ENCODE data around the gene KRTAP13-1. TPM values are rescaled to one million over a fixed set of nuclear protein-coding genes. Genes with fewer than 3 reads are reported as not detected.

The KRTAP13-1 gene
- total RNA-seq, 4 donors from 2014 or later, result 0.89 to 3.3 TPM; not detected in 2

DNA sequence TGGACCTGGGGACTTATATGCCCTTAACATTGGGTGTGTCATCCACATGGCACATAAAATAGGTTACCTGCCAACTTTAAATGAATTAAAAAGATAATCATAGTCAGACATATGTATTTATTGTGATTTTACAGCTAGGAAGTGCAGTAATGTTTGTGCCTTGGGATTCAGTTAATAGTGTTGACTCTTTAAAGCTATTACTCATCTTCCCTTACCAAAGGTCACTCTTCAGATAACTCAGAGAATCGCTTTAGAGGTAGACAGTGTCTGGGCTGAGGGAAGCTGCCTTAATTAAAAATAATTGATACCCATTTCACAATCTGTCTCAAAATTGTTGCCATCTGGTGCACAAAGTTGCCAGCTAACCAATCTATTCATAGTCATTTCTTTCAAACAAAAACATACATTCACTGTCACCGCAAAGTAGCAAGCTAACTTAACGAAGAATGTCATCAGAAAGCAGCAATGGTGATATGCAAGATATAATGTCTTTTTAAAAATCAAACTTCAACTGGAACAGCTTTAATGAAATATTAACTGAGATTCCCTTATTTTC, 41.3 kb downstream of the KRTAP13-1 start:
- WGBS, 2 donors, result 74 to 81% methylated on average over 3 of the region's 3 CpGs
- intact Hi-C loops (cut with DNase I; ENCODE audit: low total_unique reads), result no loop called here
- no peak for DNase-seq (ENCODE audit: low spot score in 2 of 2)
- no peak for TF ChIP-seq POLR2A (IDR thresholded peaks at IDR 0.05)
- TF ChIP-seq, protein P1, sequence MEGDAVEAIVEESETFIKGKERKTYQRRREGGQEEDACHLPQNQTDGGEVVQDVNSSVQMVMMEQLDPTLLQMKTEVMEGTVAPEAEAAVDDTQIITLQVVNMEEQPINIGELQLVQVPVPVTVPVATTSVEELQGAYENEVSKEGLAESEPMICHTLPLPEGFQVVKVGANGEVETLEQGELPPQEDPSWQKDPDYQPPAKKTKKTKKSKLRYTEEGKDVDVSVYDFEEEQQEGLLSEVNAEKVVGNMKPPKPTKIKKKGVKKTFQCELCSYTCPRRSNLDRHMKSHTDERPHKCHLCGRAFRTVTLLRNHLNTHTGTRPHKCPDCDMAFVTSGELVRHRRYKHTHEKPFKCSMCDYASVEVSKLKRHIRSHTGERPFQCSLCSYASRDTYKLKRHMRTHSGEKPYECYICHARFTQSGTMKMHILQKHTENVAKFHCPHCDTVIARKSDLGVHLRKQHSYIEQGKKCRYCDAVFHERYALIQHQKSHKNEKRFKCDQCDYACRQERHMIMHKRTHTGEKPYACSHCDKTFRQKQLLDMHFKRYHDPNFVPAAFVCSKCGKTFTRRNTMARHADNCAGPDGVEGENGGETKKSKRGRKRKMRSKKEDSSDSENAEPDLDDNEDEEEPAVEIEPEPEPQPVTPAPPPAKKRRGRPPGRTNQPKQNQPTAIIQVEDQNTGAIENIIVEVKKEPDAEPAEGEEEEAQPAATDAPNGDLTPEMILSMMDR (IDR thresholded peaks at IDR 0.05), result no peak
- no peak overlapping the region for H3K4me3 ChIP-seq (ENCODE audit: low read depth, poor library complexity, severe bottlenecking)

- DNase-seq (ENCODE audit: low spot score in 2 of 2), result no peak
- 93% methylated on average over 5 of the region's 5 CpGs for WGBS, 2 donors
- H3K4me3 ChIP-seq (ENCODE audit: low read depth, poor library complexity, severe bottlenecking), result no peak within 1 kb of the TSS
- TF ChIP-seq, protein P1 (IDR thresholded peaks at IDR 0.05), result no peak
- TF ChIP-seq POLR2A (IDR thresholded peaks at IDR 0.05), result no peak
- intact Hi-C loops (cut with DNase I; ENCODE audit: low total_unique reads), result no loop called here
These were observed 44.1 kb downstream of the KRTAP13-1 start, which contains the start of gene KRTAP15-1 for GRCh38 chr21:30439975-30440374. KRTAP15-1 (plus strand) TSS chr21:30440275; CDS start chr21:30440328, 53 bp downstream.

DNA sequence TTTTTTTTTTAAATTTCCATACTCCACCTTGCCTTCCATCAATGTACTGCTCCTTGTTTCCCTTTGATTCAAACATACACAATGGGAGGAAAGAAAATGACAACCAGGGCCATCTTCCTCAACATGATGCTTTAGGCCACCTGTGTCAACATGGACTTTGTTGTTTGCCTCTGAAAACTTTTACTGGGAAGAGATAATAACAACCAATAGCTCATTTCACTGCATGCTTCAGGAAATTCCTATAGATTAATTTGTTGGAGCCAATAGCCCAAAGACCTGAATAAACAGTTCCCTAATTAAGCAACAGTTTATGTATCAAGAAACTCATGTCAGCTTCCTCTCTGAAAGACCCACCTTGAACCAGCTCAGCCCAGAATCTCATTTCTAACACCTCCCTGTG, 47.4 kb downstream of the KRTAP13-1 start:
- intact Hi-C loops (cut with DNase I; ENCODE audit: low total_unique reads), result no loop called here
- DNase-seq (ENCODE audit: low spot score in 2 of 2), result no peak
- TF ChIP-seq, protein P1 (IDR thresholded peaks at IDR 0.05), result no peak
- TF ChIP-seq POLR2A (IDR thresholded peaks at IDR 0.05), result no peak
- H3K4me3 ChIP-seq (ENCODE audit: low read depth, poor library complexity, severe bottlenecking), result no peak overlapping the region

DNA sequence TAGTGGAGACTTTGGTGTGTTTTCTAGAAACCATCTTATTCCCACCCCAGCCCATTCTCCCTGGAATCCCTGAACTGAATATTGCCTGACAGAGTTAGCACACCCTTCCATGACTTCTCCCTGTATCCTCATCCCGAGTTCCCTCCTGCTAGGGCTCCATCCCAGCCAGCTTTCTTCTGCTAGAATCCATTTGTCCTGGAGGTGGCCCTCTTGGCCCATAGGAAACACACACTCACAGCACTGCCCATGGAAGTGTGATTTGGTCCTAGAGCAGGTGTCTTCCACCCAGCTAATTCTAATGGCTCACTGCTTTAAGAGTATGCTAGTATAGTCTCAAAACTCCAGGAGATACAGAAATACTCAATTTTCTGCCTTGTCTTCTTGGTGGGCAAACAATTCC, 48.4 kb downstream of the KRTAP13-1 start:
- no peak for DNase-seq (ENCODE audit: low spot score in 2 of 2)
- 58 to 71% methylated on average over 1 of the region's 1 CpG for WGBS, 2 donors
- intact Hi-C loops (cut with DNase I; ENCODE audit: low total_unique reads), result no loop called here
- TF ChIP-seq POLR2A (IDR thresholded peaks at IDR 0.05), result no peak
- TF ChIP-seq, protein P1 (IDR thresholded peaks at IDR 0.05), result no peak
- H3K4me3 ChIP-seq (ENCODE audit: low read depth, poor library complexity, severe bottlenecking), result no peak overlapping the region

Small RNA genes within 50 kb of the gene (microRNA-seq; reads per million reads assigned to microRNA genes)
- 0 reads per million in 2 donors for gene MIR4327 (ENCODE audit: borderline number of aligned reads in 1 of 2, borderline replicate concordance in 2 of 2)

Other genes with a start within 250 kb of the KRTAP13-1 start
- gene CLDN17, start 229.2 kb upstream of the KRTAP13-1 start, total RNA-seq, result under 1 TPM in 1 of 4 donors, not detected in 3; 0.19 TPM
- gene CLDN8, start 179.9 kb upstream of the KRTAP13-1 start, total RNA-seq, result 10 to 100 TPM; 15.2 to 32.3 (median 18.9) TPM
- gene KRTAP24-1, start 113.1 kb upstream of the KRTAP13-1 start, total RNA-seq, result 10 to 100 TPM in 1 of 4 donors, under 1 TPM in 1, not detected in 2; 0.17 to 10.0 TPM
- gene KRTAP25-1, start 106.5 kb upstream of the KRTAP13-1 start, total RNA-seq, result not detected
- gene KRTAP26-1, start 75.7 kb upstream of the KRTAP13-1 start, total RNA-seq, result 1 to 10 TPM in 1 of 4 donors, not detected in 3; 7.8 TPM
- not detected for gene KRTAP27-1, start 58.3 kb upstream of the KRTAP13-1 start, total RNA-seq
- gene KRTAP23-1, start 47.4 kb upstream of the KRTAP13-1 start, total RNA-seq, result not detected
- 1 to 10 TPM in 1 of 4 donors, not detected in 3; 3.2 TPM for gene KRTAP13-2, start 23.8 kb upstream of the KRTAP13-1 start, total RNA-seq
- not detected for gene KRTAP13-3, start 29.9 kb downstream of the KRTAP13-1 start, total RNA-seq
- gene KRTAP13-4, start 34.2 kb downstream of the KRTAP13-1 start, total RNA-seq, result not detected
- gene KRTAP15-1, start 44.2 kb downstream of the KRTAP13-1 start, total RNA-seq, result not detected
- gene KRTAP19-1, start 84.3 kb downstream of the KRTAP13-1 start, total RNA-seq, result 10 to 100 TPM in 1 of 4 donors, under 1 TPM in 1, not detected in 2; 0.59 to 18.3 TPM
- 1 to 10 TPM in 1 of 4 donors, not detected in 3; 1.8 TPM for gene KRTAP19-2, start 91.4 kb downstream of the KRTAP13-1 start, total RNA-seq
- 10 to 100 TPM in 1 of 4 donors, under 1 TPM in 1, not detected in 2; 0.97 to 17.1 TPM for gene KRTAP19-3, start 96.0 kb downstream of the KRTAP13-1 start, total RNA-seq
- not detected for gene KRTAP19-4, start 101.1 kb downstream of the KRTAP13-1 start, total RNA-seq
- 10 to 100 TPM in 2 of 4 donors, not detected in 2; 12.7 to 57.9 TPM for gene KRTAP19-5, start 106.1 kb downstream of the KRTAP13-1 start, total RNA-seq
- gene KRTAP19-6, start 145.8 kb downstream of the KRTAP13-1 start, total RNA-seq, result not detected
- 1 to 10 TPM in 1 of 4 donors, not detected in 3; 1.5 TPM for gene KRTAP19-7, start 165.3 kb downstream of the KRTAP13-1 start, total RNA-seq
- not detected for gene KRTAP22-2, start 194.4 kb downstream of the KRTAP13-1 start, total RNA-seq
- gene KRTAP6-3, start 196.4 kb downstream of the KRTAP13-1 start, total RNA-seq, result not detected
- not detected for gene KRTAP6-2, start 202.9 kb downstream of the KRTAP13-1 start, total RNA-seq
- not detected for gene KRTAP22-1, start 205.1 kb downstream of the KRTAP13-1 start, total RNA-seq
- gene KRTAP6-1, start 217.9 kb downstream of the KRTAP13-1 start, total RNA-seq, result 10 to 100 TPM in 1 of 4 donors, not detected in 3; 14.9 TPM
- gene KRTAP20-1, start 220.4 kb downstream of the KRTAP13-1 start, total RNA-seq, result not detected
- not detected for gene KRTAP20-4, start 224.6 kb downstream of the KRTAP13-1 start, total RNA-seq
- 10 to 100 TPM in 1 of 4 donors, 1 to 10 TPM in 1, not detected in 2; 3.2 to 12.9 TPM for gene KRTAP20-2, start 239.2 kb downstream of the KRTAP13-1 start, total RNA-seq
- gene KRTAP20-3, start 246.8 kb downstream of the KRTAP13-1 start, total RNA-seq, result not detected